ENCODE results near the gene GIPR. TPM values are rescaled to one million over a fixed set of nuclear protein-coding genes. Genes with fewer than 3 reads are reported as not detected.
A peak's percentile ranks its signal among the peaks of the same experiment; 100 is the strongest.

GIPR gene
- total and polyA plus RNA-seq, 2 of the 13 experiments (the other 11 are each of a cell fraction or from before 2014, with no cell fraction given), result 0.15 to 1.2 TPM

DNA sequence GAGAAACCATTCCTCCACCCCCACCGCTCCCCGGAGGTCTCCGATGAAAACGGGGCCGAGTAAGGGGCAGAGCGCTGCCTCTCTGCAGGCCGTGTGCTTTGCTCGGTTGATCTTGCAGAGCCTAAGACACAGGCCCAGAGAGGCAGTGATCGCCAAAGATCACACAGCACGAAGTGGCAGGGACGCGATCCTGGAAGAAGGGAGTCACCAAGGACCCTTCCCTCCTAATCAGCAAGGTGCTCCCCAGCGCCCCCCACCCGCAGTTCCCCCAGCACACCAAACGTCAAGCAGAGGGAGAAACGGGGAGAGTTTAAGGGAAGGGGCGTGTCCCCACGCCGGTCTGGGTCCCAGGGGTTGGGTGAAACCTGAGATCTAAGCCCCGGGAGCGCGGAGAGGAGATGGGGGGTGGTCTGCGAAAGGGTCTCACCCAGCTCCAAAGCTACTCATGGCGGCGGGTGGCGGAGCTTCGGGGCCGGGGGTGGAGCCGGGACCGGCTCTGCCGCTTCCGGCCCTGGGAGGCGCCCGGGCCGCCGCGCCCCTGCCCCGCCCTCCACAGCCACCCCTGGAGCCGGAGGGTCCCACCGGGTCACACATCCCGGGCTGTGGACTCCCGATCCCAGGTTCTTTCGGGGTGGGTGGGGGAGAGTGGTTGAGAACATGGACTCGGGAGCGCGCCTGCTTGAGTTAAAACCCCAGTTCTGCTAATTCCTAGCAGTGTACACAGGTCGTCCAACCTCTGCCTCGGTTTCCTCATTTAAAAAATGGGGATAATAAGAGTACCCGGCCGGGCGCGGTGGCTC, 28.9 kb upstream of the GIPR start, which contains the start of gene EML2 (continued):
- TF ChIP-seq HDAC2 (CRISPR knock-in tag; IDR thresholded peaks at IDR 0.05) (no peak), PITX1 (CRISPR knock-in tag; IDR thresholded peaks at IDR 0.05) (no peak), ZNF549 (CRISPR knock-in tag; IDR thresholded peaks at IDR 0.05) (no peak), ZNF329 (CRISPR knock-in tag; IDR thresholded peaks at IDR 0.05; ENCODE audit: low read depth) (no peak), MED8 (CRISPR knock-in tag; IDR thresholded peaks at IDR 0.05; ENCODE audit: insufficient replicate concordance) (no peak), BHLHE40 (IDR thresholded peaks at IDR 0.05; ENCODE audit: low read length) (no peak), ZNF652 (CRISPR knock-in tag; IDR thresholded peaks at IDR 0.05; ENCODE audit: borderline replicate concordance, low read depth) (no peak), ZNF510 (CRISPR knock-in tag; IDR thresholded peaks at IDR 0.05; ENCODE audit: low read depth) (no peak), ZNF589 (CRISPR knock-in tag; conservative IDR thresholded peaks at IDR 0.05) (no peak), MTF2 (CRISPR knock-in tag; IDR thresholded peaks at IDR 0.05; ENCODE audit: borderline replicate concordance) (no peak), ZMYM2 (CRISPR knock-in tag; IDR thresholded peaks at IDR 0.05) (no peak), JARID2 (CRISPR knock-in tag; IDR thresholded peaks at IDR 0.05; ENCODE audit: insufficient replicate concordance) (no peak), TIGD3 (CRISPR knock-in tag; IDR thresholded peaks at IDR 0.05; ENCODE audit: borderline replicate concordance) (no peak), ZFP36L2 (CRISPR knock-in tag; IDR thresholded peaks at IDR 0.05) (no peak), KAT8 (CRISPR knock-in tag; IDR thresholded peaks at IDR 0.05) (0 out of 2 replicates have a peak, but pooled peaks have one; percentile 16)
- TF ChIP-seq, protein P1, sequence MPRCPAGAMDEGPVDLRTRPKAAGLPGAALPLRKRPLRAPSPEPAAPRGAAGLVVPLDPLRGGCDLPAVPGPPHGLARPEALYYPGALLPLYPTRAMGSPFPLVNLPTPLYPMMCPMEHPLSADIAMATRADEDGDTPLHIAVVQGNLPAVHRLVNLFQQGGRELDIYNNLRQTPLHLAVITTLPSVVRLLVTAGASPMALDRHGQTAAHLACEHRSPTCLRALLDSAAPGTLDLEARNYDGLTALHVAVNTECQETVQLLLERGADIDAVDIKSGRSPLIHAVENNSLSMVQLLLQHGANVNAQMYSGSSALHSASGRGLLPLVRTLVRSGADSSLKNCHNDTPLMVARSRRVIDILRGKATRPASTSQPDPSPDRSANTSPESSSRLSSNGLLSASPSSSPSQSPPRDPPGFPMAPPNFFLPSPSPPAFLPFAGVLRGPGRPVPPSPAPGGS (CRISPR knock-in tag; IDR thresholded peaks at IDR 0.05), result 0 out of 2 replicates have a peak, but pooled peaks have one; percentile 29
- TF ChIP-seq, protein P2, sequence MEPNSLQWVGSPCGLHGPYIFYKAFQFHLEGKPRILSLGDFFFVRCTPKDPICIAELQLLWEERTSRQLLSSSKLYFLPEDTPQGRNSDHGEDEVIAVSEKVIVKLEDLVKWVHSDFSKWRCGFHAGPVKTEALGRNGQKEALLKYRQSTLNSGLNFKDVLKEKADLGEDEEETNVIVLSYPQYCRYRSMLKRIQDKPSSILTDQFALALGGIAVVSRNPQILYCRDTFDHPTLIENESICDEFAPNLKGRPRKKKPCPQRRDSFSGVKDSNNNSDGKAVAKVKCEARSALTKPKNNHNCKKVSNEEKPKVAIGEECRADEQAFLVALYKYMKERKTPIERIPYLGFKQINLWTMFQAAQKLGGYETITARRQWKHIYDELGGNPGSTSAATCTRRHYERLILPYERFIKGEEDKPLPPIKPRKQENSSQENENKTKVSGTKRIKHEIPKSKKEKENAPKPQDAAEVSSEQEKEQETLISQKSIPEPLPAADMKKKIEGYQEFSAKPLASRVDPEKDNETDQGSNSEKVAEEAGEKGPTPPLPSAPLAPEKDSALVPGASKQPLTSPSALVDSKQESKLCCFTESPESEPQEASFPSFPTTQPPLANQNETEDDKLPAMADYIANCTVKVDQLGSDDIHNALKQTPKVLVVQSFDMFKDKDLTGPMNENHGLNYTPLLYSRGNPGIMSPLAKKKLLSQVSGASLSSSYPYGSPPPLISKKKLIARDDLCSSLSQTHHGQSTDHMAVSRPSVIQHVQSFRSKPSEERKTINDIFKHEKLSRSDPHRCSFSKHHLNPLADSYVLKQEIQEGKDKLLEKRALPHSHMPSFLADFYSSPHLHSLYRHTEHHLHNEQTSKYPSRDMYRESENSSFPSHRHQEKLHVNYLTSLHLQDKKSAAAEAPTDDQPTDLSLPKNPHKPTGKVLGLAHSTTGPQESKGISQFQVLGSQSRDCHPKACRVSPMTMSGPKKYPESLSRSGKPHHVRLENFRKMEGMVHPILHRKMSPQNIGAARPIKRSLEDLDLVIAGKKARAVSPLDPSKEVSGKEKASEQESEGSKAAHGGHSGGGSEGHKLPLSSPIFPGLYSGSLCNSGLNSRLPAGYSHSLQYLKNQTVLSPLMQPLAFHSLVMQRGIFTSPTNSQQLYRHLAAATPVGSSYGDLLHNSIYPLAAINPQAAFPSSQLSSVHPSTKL (CRISPR knock-in tag; IDR thresholded peaks at IDR 0.05), result no peak
- TF ChIP-seq, protein P3, sequence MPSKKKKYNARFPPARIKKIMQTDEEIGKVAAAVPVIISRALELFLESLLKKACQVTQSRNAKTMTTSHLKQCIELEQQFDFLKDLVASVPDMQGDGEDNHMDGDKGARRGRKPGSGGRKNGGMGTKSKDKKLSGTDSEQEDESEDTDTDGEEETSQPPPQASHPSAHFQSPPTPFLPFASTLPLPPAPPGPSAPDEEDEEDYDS (CRISPR knock-in tag; IDR thresholded peaks at IDR 0.05), result 0 out of 2 replicates have a peak, but pooled peaks have one; percentile 4
- TF ChIP-seq, protein P4, sequence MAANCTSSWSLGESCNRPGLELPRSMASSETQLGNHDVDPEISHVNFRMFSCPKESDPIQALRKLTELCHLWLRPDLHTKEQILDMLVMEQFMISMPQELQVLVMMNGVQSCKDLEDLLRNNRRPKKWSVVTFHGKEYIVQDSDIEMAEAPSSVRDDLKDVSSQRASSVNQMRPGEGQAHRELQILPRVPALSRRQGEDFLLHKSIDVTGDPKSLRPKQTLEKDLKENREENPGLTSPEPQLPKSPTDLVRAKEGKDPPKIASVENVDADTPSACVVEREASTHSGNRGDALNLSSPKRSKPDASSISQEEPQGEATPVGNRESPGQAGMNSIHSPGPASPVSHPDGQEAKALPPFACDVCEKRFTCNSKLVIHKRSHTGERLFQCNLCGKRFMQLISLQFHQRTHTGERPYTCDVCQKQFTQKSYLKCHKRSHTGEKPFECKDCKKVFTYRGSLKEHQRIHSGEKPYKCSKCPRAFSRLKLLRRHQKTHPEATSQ (CRISPR knock-in tag; IDR thresholded peaks at IDR 0.05; ENCODE audit: borderline replicate concordance), result no peak
